Measurements from ENCODE around the gene BAHCC1. TPM values are rescaled to one million over a fixed set of nuclear protein-coding genes. Genes with fewer than 3 reads are reported as not detected.

The BAHCC1 gene
- total and polyA plus RNA-seq, 9 of the 15 experiments (the other 6 are each of a cell fraction or from before 2014, with no cell fraction given), result 0.14 to 26.9 (median 5.0) TPM

- TF ChIP-seq SAFB (IDR thresholded peaks at IDR 0.05; ENCODE audit: borderline replicate concordance, low read depth, low read length) (no peak), CUX1 (CRISPR knock-in tag; IDR thresholded peaks at IDR 0.05) (no peak), CHAMP1 (IDR thresholded peaks at IDR 0.05) (no peak), MLX (CRISPR knock-in tag; conservative IDR thresholded peaks at IDR 0.05) (no peak), PRMT5 (CRISPR knock-in tag; IDR thresholded peaks at IDR 0.05) (no peak), ADNP (tag; IDR thresholded peaks at IDR 0.05) (no peak), ELK1 (CRISPR knock-in tag; IDR thresholded peaks at IDR 0.05) (no peak), ATF6 (CRISPR knock-in tag; IDR thresholded peaks at IDR 0.05) (no peak), TARDBP (IDR thresholded peaks at IDR 0.05) (no peak), JUN (IDR thresholded peaks at IDR 0.05; ENCODE audit: borderline replicate concordance, low read depth, low read length) (peak; percentile 93), JUN (CRISPR knock-in tag; IDR thresholded peaks at IDR 0.05; ENCODE audit: borderline replicate concordance) (no peak), GABPB2 (CRISPR knock-in tag; conservative IDR thresholded peaks at IDR 0.05) (no peak), NR3C1 (CRISPR knock-in tag; IDR thresholded peaks at IDR 0.05) (no peak), ZNF253 (CRISPR knock-in tag; conservative IDR thresholded peaks at IDR 0.05) (no peak), CEBPG (CRISPR knock-in tag; IDR thresholded peaks at IDR 0.05) (peak; percentile 42; the same call in 1 of the 2 replicates), CEBPG (tag; conservative IDR thresholded peaks at IDR 0.05 in 1 of 2, IDR thresholded peaks at IDR 0.05 in 1 of 2) (peak in 1 of 2 experiments; percentile 47; a peak in 1 of 4 replicates), YBX1 (IDR thresholded peaks at IDR 0.05) (no peak), ZNF143 (CRISPR knock-in tag; IDR thresholded peaks at IDR 0.05) (no peak)
Measured at GRCh38 chr17:81354954-81355347, 40.3 kb upstream of the BAHCC1 start (continued).
